HFFc6 (cell line): Measurements from ENCODE around the gene ACOT13. TPM values are rescaled to one million over a fixed set of nuclear protein-coding genes. Genes with fewer than 3 reads are reported as not detected.
"Not testable (repeated sequence)": the region's sequence is repeated elsewhere in the genome, so short reads cannot be mapped to it uniquely, and the experiment has no call there.

ENCODE experiments used
- DNase-seq: peaks from one replicate; pipeline ENCODE4 v3.0.0-alpha.2; 2018
- H3K27ac Mint-ChIP-seq: 2 replicates; pipeline ENCODE4 v1.8.0; 2020; ENCODE audit warnings: mild to moderate bottlenecking, mixed read lengths
- H3K27me3 Mint-ChIP-seq: 2 replicates; pipeline ENCODE4 v1.8.0; 2021; ENCODE audit warnings: mild to moderate bottlenecking, moderate library complexity, mixed read lengths; ENCODE audit not compliant: insufficient read depth
- H3K36me3 Mint-ChIP-seq: 2 replicates; pipeline ENCODE4 v1.8.0; 2021; ENCODE audit warnings: low read depth, mixed read lengths
- H3K4me1 Mint-ChIP-seq: 2 replicates; pipeline ENCODE4 v1.8.0; 2020; ENCODE audit warnings: low read depth, mixed read lengths
- H3K4me3 Mint-ChIP-seq: 2 replicates; pipeline ENCODE4 v1.8.0; 2020; ENCODE audit warnings: mild to moderate bottlenecking, moderate library complexity, mixed read lengths
- H3K9me3 Mint-ChIP-seq: 2 replicates; pipeline ENCODE4 v1.8.0; 2020; ENCODE audit warnings: mild to moderate bottlenecking, mixed read lengths
- total RNA-seq, 6 experiments: library from RNA; stranded (reverse); fragmentation: NEBNext Ultra II Directional; extraction: Animal tissue kit (Norgen Biotek cat#: 25700); gene quantifications; 2 replicates in 1 of 6; 3 replicates in 5 of 6; pipeline ENCODE4 v1.2.3, GENCODE V29; 2021
- TF ChIP-seq, protein P1 (sequence below): fragments of 200-600 bp; sonication (generic); IDR thresholded peaks from 2 replicates; pipeline ENCODE4 v1.5.0; 2021; ENCODE audit warnings: antibody characterized with exemption, mild to moderate bottlenecking

ACOT13 gene
- total RNA-seq, 6 experiments from 2014 or later = 18.7 to 21.9 (median 19.8) TPM

DNA sequence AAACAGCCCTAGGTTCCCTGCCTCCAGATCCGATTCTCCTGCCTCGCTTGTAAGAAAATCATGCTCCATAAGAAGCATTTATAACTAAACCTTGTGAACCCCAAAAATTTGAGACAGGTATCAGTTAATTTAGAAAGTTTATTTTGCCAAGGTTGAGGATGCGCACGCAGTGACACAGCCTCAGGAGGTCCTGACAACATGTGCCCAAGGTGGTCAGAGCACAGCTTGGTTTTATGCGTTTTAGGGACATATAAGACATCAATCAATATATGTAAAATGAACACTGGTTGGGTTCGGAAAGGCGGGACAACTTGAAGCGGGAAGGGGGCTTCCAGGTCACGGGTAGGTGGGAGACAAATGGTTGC is 2.1 kb downstream of the ACOT13 start:
- H3K4me1 Mint-ChIP-seq = peaks cover 23% of the 10 kb centered on the region
- TF ChIP-seq, protein P1, sequence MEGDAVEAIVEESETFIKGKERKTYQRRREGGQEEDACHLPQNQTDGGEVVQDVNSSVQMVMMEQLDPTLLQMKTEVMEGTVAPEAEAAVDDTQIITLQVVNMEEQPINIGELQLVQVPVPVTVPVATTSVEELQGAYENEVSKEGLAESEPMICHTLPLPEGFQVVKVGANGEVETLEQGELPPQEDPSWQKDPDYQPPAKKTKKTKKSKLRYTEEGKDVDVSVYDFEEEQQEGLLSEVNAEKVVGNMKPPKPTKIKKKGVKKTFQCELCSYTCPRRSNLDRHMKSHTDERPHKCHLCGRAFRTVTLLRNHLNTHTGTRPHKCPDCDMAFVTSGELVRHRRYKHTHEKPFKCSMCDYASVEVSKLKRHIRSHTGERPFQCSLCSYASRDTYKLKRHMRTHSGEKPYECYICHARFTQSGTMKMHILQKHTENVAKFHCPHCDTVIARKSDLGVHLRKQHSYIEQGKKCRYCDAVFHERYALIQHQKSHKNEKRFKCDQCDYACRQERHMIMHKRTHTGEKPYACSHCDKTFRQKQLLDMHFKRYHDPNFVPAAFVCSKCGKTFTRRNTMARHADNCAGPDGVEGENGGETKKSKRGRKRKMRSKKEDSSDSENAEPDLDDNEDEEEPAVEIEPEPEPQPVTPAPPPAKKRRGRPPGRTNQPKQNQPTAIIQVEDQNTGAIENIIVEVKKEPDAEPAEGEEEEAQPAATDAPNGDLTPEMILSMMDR = no peak
- H3K27me3 Mint-ChIP-seq = peaks cover 1% of the 10 kb centered on the region; the same call in 1 of the 2 replicates
- no peak for DNase-seq
- no peak overlapping the region for H3K4me3 Mint-ChIP-seq
- peaks cover 35% of the 10 kb centered on the region for H3K36me3 Mint-ChIP-seq
- no peak overlapping the region for H3K27ac Mint-ChIP-seq
- peaks cover 24% of the 10 kb centered on the region for H3K9me3 Mint-ChIP-seq

GRCh38 chr6:24670492-24670891 is 3.6 kb downstream of the ACOT13 start:
- Mint-ChIP-seq H3K4me1 (peaks cover 11% of the 10 kb centered on the region), H3K36me3 (peaks cover 38% of the 10 kb centered on the region), H3K9me3 (peaks cover 38% of the 10 kb centered on the region)
- not testable (repeated sequence) for H3K27me3 Mint-ChIP-seq, DNase-seq, H3K4me3 Mint-ChIP-seq, H3K27ac Mint-ChIP-seq

DNA sequence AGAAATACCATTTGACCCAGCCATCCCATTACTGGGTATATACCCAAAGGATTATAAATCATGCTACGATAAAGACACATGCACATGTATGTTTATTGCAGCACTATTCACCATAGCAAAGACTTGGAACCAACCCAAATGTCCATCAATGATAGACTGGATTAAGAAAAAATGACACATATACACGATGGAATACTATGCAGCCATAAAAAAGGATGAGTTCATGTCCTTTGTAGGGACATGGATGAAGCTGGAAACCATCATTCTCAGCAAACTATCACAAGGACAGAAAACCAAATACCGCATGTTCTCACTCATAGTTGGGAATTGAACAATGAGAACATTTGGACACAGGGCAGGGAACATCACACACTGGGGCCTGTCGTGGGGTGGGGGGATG is 4.2 kb downstream of the ACOT13 start:
- Mint-ChIP-seq H3K9me3 (peaks cover 40% of the 10 kb centered on the region), H3K36me3 (peaks cover 40% of the 10 kb centered on the region)
- not testable (repeated sequence) for H3K27me3 Mint-ChIP-seq, DNase-seq, H3K4me1 Mint-ChIP-seq, H3K4me3 Mint-ChIP-seq, H3K27ac Mint-ChIP-seq

GRCh38 chr6:24672620-24673182 is 5.8 kb downstream of the ACOT13 start:
- Mint-ChIP-seq H3K4me1 (peaks cover under 1% of the 10 kb centered on the region), H3K36me3 (peaks cover 45% of the 10 kb centered on the region), H3K27me3 (peaks cover 1% of the 10 kb centered on the region; the same call in 1 of the 2 replicates), H3K9me3 (peaks cover 40% of the 10 kb centered on the region), H3K27ac (no peak overlapping the region), H3K4me3 (no peak overlapping the region)
- TF ChIP-seq, protein P1 = no peak
- no peak for DNase-seq

- DNase-seq = no peak
- H3K27ac Mint-ChIP-seq = no peak overlapping the region
- H3K4me1 Mint-ChIP-seq = no peaks in the 10 kb centered on the region
Measured at GRCh38 chr6:24673625-24674024, 6.7 kb downstream of the ACOT13 start.

GRCh38 chr6:24678792-24679352 is 12.0 kb downstream of the ACOT13 start:
- peaks cover 17% of the 10 kb centered on the region for H3K9me3 Mint-ChIP-seq
- H3K4me1 Mint-ChIP-seq, H3K4me3 Mint-ChIP-seq, H3K27ac Mint-ChIP-seq, H3K27me3 Mint-ChIP-seq, DNase-seq: not testable (repeated sequence)
- peaks cover 23% of the 10 kb centered on the region for H3K36me3 Mint-ChIP-seq

More at GRCh38 chr6:24673625-24674024, 6.7 kb downstream of the ACOT13 start:
- H3K4me3 Mint-ChIP-seq = no peak overlapping the region
- peaks cover 45% of the 10 kb centered on the region for H3K36me3 Mint-ChIP-seq
- H3K9me3 Mint-ChIP-seq = peaks cover 40% of the 10 kb centered on the region
- TF ChIP-seq, protein P1 = no peak
- peaks cover 1% of the 10 kb centered on the region; the same call in 1 of the 2 replicates for H3K27me3 Mint-ChIP-seq

DNA sequence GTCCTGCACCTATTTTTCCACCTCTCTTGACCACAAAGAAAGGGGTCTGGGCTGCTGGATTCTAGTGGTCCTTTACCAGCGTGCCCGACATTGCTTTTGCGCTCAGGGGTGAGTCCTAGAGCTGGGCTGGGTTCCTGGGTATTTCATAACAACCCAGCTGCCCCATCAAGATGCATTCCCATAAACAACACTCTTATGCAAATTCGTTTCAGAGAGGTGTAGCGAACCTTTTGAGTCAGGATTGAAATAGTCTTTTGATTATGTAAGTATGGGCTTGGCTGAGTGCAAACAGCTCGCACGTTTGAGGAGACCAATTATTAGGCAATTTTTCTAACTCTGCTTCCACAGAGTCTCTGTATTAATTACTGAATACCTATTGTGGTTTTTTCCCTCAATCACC is 13.7 kb downstream of the ACOT13 start:
- no peak for DNase-seq
- Mint-ChIP-seq H3K9me3 (peaks cover under 1% of the 10 kb centered on the region), H3K36me3 (peaks cover 13% of the 10 kb centered on the region), H3K27me3 (peaks cover 1% of the 10 kb centered on the region; the same call in 1 of the 2 replicates), H3K4me3 (no peak overlapping the region), H3K27ac (no peak overlapping the region), H3K4me1 (no peaks in the 10 kb centered on the region)
- TF ChIP-seq, protein P1 = no peak
